Panc1 (cell line): Measurements from ENCODE around the gene TRIM2.

Experiments
- POLR2AphosphoS5 ChIP-seq: IDR thresholded peaks from 2 replicates; pipeline ENCODE4 v1.6.1; 2012; ENCODE audit warnings: mild to moderate bottlenecking, low read depth, low read length, moderate library complexity
- SIN3A ChIP-seq: IDR thresholded peaks from 2 replicates; pipeline ENCODE4 v1.6.1; 2012; ENCODE audit warnings: low read depth, mild to moderate bottlenecking, low read length, moderate library complexity, borderline replicate concordance; ENCODE audit not compliant: insufficient read depth
- TF ChIP-seq, protein P1 (sequence below): fragments of 450-650 bp; IDR thresholded peaks from 2 replicates; pipeline ENCODE4 v1.5.1; 2017; ENCODE audit warnings: mild to moderate bottlenecking
- TF ChIP-seq, protein P2 (sequence below), 2 experiments: IDR thresholded peaks; 2 replicates each; pipeline ENCODE4 v1.6.1; 2011 to 2012; ENCODE audit warnings: low read depth in 2 of 2, control low read depth in 1 of 2, low read length in 1 of 2, mild to moderate bottlenecking in 1 of 2, moderate library complexity in 1 of 2; ENCODE audit not compliant: insufficient read depth in 1 of 2

DNA sequence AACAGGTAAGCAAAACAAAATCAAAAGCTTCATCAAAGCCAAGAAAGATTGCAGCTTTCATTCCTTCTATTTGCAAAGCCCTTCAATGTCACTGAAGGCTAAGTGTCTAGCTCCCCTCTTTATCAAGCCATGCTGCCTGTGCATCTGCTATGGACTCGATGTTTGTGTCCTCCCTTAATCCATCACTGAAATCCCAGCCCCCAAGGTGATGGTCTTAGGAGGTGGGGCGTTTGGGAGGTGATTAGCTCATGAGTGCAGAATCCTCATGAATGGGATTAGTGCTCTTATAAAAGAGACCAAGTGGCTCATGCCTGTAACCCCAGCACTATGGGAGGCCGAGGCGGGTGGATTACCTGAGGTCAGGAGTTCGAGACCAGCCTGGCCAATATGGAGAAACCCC is 6.9 kb upstream of the TRIM2 start:
- TF ChIP-seq POLR2AphosphoS5, result no peak
- TF ChIP-seq, protein P1, sequence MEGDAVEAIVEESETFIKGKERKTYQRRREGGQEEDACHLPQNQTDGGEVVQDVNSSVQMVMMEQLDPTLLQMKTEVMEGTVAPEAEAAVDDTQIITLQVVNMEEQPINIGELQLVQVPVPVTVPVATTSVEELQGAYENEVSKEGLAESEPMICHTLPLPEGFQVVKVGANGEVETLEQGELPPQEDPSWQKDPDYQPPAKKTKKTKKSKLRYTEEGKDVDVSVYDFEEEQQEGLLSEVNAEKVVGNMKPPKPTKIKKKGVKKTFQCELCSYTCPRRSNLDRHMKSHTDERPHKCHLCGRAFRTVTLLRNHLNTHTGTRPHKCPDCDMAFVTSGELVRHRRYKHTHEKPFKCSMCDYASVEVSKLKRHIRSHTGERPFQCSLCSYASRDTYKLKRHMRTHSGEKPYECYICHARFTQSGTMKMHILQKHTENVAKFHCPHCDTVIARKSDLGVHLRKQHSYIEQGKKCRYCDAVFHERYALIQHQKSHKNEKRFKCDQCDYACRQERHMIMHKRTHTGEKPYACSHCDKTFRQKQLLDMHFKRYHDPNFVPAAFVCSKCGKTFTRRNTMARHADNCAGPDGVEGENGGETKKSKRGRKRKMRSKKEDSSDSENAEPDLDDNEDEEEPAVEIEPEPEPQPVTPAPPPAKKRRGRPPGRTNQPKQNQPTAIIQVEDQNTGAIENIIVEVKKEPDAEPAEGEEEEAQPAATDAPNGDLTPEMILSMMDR, result no peak
- TF ChIP-seq, protein P2, sequence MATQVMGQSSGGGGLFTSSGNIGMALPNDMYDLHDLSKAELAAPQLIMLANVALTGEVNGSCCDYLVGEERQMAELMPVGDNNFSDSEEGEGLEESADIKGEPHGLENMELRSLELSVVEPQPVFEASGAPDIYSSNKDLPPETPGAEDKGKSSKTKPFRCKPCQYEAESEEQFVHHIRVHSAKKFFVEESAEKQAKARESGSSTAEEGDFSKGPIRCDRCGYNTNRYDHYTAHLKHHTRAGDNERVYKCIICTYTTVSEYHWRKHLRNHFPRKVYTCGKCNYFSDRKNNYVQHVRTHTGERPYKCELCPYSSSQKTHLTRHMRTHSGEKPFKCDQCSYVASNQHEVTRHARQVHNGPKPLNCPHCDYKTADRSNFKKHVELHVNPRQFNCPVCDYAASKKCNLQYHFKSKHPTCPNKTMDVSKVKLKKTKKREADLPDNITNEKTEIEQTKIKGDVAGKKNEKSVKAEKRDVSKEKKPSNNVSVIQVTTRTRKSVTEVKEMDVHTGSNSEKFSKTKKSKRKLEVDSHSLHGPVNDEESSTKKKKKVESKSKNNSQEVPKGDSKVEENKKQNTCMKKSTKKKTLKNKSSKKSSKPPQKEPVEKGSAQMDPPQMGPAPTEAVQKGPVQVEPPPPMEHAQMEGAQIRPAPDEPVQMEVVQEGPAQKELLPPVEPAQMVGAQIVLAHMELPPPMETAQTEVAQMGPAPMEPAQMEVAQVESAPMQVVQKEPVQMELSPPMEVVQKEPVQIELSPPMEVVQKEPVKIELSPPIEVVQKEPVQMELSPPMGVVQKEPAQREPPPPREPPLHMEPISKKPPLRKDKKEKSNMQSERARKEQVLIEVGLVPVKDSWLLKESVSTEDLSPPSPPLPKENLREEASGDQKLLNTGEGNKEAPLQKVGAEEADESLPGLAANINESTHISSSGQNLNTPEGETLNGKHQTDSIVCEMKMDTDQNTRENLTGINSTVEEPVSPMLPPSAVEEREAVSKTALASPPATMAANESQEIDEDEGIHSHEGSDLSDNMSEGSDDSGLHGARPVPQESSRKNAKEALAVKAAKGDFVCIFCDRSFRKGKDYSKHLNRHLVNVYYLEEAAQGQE (IDR thresholded peaks at IDR 0.05; ENCODE audit: insufficient read depth in 1 of 2, low read depth in 2 of 2, low read length in 1 of 2), result no peak
- TF ChIP-seq SIN3A, result no peak
